Bronchial smooth muscle cell (primary cell): ENCODE measurements around the gene REG1B. TPM values are rescaled to one million over a fixed set of nuclear protein-coding genes. Genes with fewer than 3 reads are reported as not detected.

Source experiments
- total RNA-seq: library from RNA; depleted of rRNA; stranded (reverse); fragments of >200 nt; gene quantifications from 2 replicates; pipeline ENCODE4 v1.2.1, GENCODE V29; 2014

The REG1B gene
- total RNA-seq: not detected in 2 replicates

GRCh38 chr2:79087785-79088364 lies at the start of gene REG1B:
TSS of gene REG1B (minus strand) at chr2:79087993. CDS start at chr2:79087612, 381 bp downstream.

GRCh38 chr2:79120194-79120713 lies 32.5 kb upstream of the REG1B start, which contains the start of gene REG1A:
TSS of gene REG1A (plus strand) at chr2:79120488. CDS start at chr2:79120862, 374 bp downstream.

Other genes starting within 250 kb of the REG1B start
- not detected in 2 replicates for gene REG3G, start 62.3 kb downstream of the REG1B start, total RNA-seq
- gene REG1A, start 32.5 kb upstream of the REG1B start, total RNA-seq: not detected in 2 replicates
- gene REG3A, start 71.8 kb upstream of the REG1B start, total RNA-seq: not detected in 2 replicates